GM21737 (cell line): Measurements from ENCODE around the gene CHST15.

Experiments
- ATAC-seq: cut with Tn5 transposase; IDR thresholded peaks from one replicate; pipeline ENCODE4 v1.9.1; 2021; ENCODE audit warnings: mild to moderate bottlenecking, moderate library complexity; ENCODE audit not compliant: unreplicated experiment

CHST15 gene

DNA sequence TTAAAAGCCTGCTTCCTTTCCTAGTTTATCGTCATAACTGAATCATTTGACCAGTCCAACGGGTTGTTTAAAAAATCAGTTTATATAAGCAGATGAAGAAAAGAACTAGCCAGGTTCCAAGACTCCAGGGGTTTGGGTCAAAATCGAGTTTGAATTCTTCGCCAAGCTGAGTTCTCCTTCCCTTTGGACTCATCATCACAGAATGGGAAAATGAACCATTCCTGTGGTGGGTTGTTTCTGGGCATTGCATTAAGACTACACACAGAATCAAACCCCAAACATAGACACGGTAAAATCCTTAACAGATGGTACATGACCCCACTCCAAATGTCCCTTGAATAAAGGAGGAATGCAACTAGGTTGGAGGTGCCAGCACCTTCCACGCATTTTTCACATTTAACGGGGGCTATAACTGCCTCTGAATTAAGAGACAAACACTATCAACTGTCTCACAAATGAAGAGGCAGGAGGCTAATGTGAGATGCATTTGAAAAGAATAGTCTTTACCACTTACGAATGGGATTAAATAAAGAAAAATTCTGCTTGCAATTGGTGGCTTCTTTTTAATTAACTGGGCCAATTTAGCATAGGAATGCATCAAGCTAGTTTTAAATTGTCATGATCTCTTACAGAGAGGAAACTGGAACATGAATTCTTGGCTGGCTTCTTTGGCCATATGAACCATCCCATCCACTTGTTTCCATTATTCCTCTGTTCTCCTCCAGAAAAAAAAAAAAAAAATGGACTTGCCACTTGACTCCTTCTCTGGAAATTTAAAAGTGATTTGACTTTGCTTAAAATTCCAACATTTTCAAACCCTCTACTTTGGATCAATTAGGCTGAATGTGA lies 61.1 kb downstream of the CHST15 start:
- no peak for ATAC-seq

- ATAC-seq: no peak
Observed at GRCh38 chr10:124030492-124031110, 62.8 kb downstream of the CHST15 start.

GRCh38 chr10:124030061-124030460 lies 63.3 kb downstream of the CHST15 start:
- ATAC-seq: no peak

DNA sequence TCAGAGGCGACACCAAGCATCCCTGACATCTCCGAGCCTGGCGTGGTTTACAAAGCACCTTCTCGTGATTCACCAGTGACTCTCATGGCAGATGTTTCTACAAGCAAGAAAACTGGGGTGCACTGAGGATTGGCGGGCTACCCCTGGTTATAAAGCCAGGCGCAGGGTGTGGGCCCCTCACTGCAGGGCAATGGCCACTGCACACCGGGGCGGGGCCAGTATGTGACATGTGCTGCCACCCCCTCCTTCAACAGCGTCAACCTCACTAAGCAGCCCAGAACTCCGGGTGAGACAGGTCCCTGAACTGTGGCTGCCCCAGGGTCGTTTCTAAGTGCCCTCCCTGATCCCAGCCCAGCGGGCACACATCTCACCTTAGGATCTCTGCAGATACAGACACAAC lies 63.8 kb downstream of the CHST15 start:
- no peak for ATAC-seq

- ATAC-seq: no peak
Observed at GRCh38 chr10:124028700-124029480, 64.5 kb downstream of the CHST15 start.

DNA sequence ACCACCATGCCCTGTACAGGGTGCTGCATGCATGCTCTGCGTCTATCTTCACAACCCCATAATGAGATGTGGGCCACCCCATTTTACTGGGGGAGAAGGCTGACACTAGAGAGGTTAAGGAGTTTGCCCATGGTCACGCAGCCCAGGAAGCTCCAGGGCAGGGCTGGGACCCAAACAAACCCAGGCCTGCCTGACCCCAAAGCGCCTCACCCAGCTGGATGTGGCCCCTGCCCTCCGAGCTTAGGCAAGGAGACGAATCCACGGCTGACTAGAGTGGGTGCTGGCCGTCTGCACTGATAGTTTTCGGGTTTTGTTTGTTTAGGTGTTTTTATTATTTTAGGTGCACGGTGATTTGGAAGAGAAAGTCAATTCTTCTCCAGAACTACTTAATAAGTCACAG lies 65.7 kb downstream of the CHST15 start:
- no peak for ATAC-seq

DNA sequence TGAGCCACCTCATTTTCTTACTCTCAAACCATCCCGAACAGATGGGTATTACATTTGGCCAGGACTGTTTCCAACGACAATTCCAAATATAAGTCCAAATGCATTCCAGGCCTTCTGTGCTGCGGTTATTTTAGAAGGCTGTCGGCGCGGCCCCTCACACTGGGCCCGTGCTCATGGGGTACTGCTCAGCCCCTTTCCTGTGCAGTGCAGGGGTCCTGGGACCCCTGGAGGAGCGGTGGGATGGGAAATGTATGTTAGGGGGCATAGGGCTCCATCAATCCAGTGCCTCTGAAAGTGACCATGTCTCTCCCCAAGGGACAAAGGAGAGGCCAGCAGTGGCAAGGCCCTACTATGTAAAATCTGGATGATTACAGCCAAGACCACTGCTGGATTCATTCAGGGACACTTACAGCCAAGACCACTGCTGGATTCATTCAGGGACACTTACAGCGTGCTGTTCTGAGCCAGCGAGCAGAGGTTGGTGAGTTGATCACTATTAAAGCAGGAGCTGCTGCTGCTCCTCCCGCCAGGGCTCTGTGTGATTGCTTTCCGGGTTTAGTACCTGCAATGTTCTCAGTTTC lies 66.3 kb downstream of the CHST15 start:
- no peak for ATAC-seq

GRCh38 chr10:124026589-124026939 lies 66.8 kb downstream of the CHST15 start:
- ATAC-seq: no peak

DNA sequence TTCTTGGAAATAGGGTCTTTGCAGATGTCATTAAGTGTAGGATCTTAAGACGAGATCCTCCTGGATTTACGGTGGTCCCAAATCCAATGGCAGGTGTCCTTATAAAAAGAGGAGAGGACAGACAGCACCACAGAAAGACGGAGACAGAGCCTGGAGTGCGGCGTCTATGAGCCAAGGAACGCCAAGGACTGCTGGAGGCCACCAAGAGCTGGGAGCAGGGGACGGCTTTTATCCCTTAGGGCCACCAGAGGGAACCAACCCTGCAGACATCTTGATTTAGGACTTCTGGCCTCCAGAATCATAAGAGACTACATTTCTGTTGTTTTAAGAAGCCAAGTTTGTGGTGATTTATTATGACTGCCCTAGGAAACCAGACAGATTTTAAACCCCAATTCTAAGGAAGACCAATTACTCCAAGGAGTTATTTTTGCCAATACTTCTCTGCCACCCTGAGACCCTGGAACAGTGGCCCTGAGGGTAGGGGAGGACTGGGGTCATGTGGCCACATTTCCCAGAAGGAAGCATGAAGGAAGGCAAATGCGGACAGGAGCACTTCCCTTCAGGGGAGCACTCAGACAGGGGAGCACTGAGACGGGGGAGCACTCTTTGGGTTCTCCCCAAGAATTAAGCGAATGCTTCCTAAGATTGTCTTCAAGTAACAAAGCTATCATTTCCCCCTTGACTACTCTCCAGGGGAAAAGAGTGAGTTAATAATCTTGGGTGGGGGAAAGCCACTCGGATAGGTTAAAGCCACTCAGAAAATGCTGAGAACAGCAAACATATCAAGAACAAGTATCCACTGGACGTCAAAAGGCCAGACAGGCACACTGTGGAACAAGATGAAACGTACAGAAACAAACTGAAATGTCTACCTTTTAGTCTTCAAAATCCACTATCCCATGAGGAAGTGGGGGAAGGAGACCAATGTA lies 67.5 kb downstream of the CHST15 start:
- ATAC-seq: no peak

- no peak for ATAC-seq
Observed at GRCh38 chr10:124025152-124025551, 68.2 kb downstream of the CHST15 start.

DNA sequence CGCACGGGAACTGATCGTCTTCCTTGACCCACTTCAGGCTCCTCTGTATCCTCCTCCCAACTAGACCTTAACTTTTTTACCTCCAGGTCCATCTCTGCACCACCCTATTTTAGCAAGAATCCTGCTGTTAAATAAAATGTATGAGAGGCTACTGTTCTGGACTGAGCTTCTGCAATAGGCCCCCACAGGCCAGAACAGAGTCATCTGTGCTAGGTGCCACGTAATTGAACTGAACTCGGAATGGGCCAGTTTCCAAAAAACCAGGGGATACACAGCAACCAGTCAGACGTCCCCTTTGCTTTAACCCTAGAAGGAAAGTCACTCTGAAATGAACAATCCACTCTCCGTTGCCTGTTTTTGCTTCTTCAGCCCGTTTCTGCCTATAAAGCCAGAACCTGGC lies 71.3 kb downstream of the CHST15 start:
- ATAC-seq: no peak

- ATAC-seq: no peak
Observed at GRCh38 chr10:124020981-124021815, 72.2 kb downstream of the CHST15 start.

DNA sequence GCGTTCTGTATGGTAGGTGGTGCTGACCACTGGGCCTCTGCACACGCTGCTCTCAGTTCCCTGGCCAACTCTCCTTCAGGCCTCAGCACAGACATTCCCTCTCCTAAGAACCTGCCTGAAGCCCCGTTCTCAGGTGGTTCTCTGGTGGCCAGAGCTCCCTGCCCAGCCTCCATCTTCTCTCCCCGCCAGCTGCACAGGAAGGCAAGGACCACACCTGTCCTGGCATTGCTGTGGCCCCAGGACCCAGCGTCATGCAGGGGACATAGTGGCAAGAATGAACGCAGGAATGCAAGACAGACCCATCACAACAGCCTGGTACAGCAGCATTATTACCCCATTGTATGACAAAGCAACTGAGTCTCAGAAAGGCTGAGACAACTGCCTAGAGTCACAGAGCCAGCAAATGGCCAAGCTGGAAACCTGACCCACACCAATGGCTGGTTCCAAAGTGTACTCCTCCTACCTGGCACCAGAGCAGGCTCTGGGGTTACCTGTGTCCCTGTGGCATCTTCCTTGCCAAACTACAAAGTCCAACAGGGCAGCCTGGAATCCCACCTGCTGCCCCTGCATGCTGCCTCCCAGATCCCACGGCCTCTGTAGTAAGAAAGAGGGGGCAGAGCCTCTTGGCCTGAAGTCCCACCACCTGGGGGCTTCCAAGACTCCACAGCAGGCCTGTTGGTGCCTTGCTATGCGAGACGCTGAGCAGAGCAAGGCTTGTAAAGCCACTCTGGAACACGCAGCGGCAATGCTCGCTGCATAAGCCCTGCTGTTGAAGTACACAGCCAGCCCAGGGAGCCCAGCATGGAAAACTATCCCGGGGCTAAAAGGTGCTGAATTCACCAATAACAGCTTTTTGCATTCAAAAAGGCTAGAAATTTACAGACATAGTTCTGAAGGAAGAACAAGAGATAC lies 73.3 kb downstream of the CHST15 start:
- ATAC-seq: no peak

DNA sequence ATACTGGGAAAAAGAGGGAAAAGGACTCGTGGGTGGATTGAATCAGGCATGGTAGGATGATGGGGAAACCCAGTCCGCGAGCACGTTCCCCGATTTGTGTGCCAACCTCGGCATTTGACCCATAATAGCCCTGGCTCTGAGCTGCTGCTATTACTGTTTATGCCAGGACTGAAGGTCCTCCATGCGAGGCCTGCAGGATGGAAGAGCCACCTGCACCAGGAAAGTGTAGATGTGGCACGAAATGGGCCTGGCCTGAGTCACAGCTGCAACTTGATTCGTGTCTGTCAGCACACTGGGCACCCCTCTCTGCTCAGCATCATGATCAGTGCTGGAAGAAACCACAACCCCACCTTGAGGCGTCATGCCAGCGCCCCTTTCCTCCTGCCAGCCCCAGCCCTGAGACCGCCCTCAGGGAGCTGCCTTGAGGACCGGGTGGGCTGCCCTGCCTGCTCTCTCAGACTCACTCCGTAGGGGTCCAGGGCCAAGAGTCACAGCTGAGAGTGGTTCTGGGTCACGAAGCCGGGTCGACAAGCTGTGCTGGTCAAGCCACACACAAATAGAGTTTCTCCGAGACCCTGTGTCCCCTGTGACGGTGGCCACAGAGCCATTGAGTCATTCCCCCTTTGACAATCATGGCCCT lies 74.4 kb downstream of the CHST15 start:
- no peak for ATAC-seq

DNA sequence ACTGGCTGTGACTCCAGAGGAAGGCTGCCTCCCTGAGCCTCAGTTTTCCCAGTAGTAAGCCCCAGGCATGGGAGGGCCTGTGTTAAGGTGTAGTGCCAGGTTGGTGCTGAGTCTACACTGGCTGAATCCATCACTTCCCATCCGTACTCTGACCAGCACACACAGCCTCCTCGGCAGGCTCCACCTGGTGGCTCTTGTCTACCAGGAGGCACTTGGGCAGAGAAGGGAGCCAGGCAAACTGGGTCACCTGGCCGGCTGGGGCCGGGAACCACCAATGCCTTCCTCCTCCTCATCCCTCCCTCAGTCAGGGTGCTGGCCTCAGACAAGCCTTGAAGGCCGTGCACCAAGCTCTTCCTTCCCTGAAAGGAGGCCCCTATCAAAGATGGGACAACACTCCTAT lies 75.7 kb downstream of the CHST15 start:
- no peak for ATAC-seq

GRCh38 chr10:124016804-124017375 lies 76.5 kb downstream of the CHST15 start:
- ATAC-seq: no peak

- ATAC-seq: no peak
Observed at GRCh38 chr10:124015991-124016390, 77.4 kb downstream of the CHST15 start.
